ENCODE data around the gene GTF2F2. TPM values are rescaled to one million over a fixed set of nuclear protein-coding genes. Genes with fewer than 3 reads are reported as not detected.
A peak's percentile ranks its signal among the peaks of the same experiment; 100 is the strongest.

GTF2F2 gene
- total and polyA plus RNA-seq, 7 donors = 18.5 to 32.7 (median 28.5) TPM

DNA sequence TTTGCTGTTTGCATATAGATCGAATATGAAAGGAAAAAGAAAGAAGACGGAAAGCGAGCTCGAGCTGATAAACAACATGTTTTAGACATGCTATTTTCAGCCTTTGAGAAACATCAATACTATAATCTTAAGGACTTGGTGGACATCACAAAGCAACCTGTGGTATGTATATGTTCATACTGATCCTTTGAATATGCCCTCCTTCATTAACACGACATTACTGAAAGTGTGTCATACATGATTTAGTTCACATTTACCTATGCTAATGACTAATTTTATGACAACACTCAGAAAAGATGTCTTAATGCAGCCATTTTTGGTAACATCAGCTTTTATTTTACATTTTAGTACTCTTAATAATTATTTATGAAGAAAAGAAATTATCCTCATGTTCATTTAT lies 146.9 kb downstream of the GTF2F2 start:
- intact Hi-C loops (cut with DNase I) = no loop called here
- no peaks in the 10 kb centered on the region for H3K27me3 ChIP-seq
- H3K4me3 ChIP-seq = no peak overlapping the region
- no peaks in the 10 kb centered on the region for H3K4me1 ChIP-seq
- no peak for DNase-seq
- H3K9me3 ChIP-seq = no peaks in the 10 kb centered on the region
- TF ChIP-seq POLR2AphosphoS5 (IDR thresholded peaks at IDR 0.05) (no peak), EP300 (IDR thresholded peaks at IDR 0.05) (no peak), POLR2A (IDR thresholded peaks at IDR 0.05) (no peak), CTCF (IDR thresholded peaks at IDR 0.05) (no peak)
- WGBS, 2 donors = 91 to 92% methylated on average over 5 of the region's 5 CpGs
- peaks cover 0 to 26% (median 0%) of the 10 kb centered on the region in 4 donors for H3K36me3 ChIP-seq
- H3K27ac ChIP-seq = no peak overlapping the region

DNA sequence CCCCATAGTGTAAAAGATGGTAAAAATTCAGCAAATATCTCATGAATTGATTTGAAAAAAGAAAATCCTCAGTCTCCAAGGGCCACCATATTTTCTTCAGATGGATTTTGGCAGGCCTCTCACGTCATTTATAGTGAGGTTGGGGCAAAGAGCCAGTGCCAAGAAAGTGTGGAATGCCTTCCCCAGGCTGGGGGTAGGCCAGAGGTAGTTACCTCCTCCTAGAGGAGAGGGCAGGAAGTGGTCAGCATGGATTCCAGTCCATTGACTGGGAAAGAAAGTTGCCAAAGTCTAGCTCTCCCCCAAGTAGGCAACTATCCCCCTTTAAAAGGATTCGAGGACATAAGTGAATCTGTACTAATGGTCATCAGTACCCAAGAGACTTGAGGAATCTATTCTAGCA lies 148.9 kb downstream of the GTF2F2 start:
- H3K9me3 ChIP-seq = no peaks in the 10 kb centered on the region
- intact Hi-C loops (cut with DNase I) = no loop called here
- no peaks in the 10 kb centered on the region for H3K27me3 ChIP-seq
- 96% methylated on average over 2 of the region's 2 CpGs for WGBS, 2 donors
- peaks cover 0 to 26% (median 0%) of the 10 kb centered on the region in 4 donors for H3K36me3 ChIP-seq
- H3K27ac ChIP-seq = no peak overlapping the region
- TF ChIP-seq POLR2AphosphoS5 (IDR thresholded peaks at IDR 0.05) = no peak
- TF ChIP-seq EP300 (IDR thresholded peaks at IDR 0.05) = no peak
- no peak for TF ChIP-seq POLR2A (IDR thresholded peaks at IDR 0.05)
- no peak for TF ChIP-seq CTCF (IDR thresholded peaks at IDR 0.05)
- no peaks in the 10 kb centered on the region for H3K4me1 ChIP-seq
- H3K4me3 ChIP-seq = no peak overlapping the region
- no peak for DNase-seq

DNA sequence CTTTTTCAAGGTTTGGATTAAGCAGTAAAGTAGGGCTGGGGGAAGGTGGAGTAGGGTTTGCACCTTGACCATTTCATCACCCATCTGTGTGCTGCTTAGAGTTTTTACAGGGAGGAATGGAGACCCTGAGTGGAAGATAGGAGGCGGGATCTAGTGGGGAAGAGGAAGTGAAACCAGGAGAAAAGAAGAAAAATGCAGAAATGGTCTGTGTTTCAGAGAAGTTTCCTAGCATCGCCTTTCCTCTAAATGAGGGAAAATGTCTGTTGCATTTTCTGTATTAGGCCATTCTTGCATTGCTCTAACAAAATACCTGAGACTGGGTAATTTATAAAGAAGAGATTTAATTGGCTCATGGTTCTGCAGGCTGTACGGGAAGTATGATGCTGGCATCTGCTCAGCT lies 156.6 kb downstream of the GTF2F2 start:
- DNase-seq = no peak
- Histone ChIP-seq H3K9me3 (no peaks in the 10 kb centered on the region), H3K4me1 (peaks cover 0 to 24% (median 13%) of the 10 kb centered on the region in 4 donors), H3K36me3 (no peaks in the 10 kb centered on the region), H3K27me3 (no peaks in the 10 kb centered on the region), H3K4me3 (no peak overlapping the region), H3K27ac (no peak overlapping the region)
- intact Hi-C loops (cut with DNase I) = no loop called here
- 89 to 94% methylated on average over 3 of the region's 3 CpGs for WGBS, 2 donors
- TF ChIP-seq POLR2A (IDR thresholded peaks at IDR 0.05) = no peak
- no peak for TF ChIP-seq POLR2AphosphoS5 (IDR thresholded peaks at IDR 0.05)
- no peak for TF ChIP-seq EP300 (IDR thresholded peaks at IDR 0.05)
- no peak for TF ChIP-seq CTCF (IDR thresholded peaks at IDR 0.05)

- intact Hi-C loops (cut with DNase I) = no loop called here
- WGBS, 2 donors = 78% methylated on average over 3 of the region's 3 CpGs
- Histone ChIP-seq H3K27ac (no peak overlapping the region), H3K4me1 (peaks cover 0 to 24% (median 13%) of the 10 kb centered on the region in 4 donors), H3K9me3 (no peaks in the 10 kb centered on the region), H3K27me3 (no peaks in the 10 kb centered on the region), H3K36me3 (peaks cover 0 to 2% (median 0%) of the 10 kb centered on the region in 4 donors), H3K4me3 (no peak overlapping the region)
- DNase-seq = no peak
- no peak for TF ChIP-seq EP300 (IDR thresholded peaks at IDR 0.05)
- no peak for TF ChIP-seq POLR2A (IDR thresholded peaks at IDR 0.05)
- TF ChIP-seq CTCF (IDR thresholded peaks at IDR 0.05) = no peak
- no peak for TF ChIP-seq POLR2AphosphoS5 (IDR thresholded peaks at IDR 0.05)
Observed at GRCh38 chr13:45278096-45278645, 157.9 kb downstream of the GTF2F2 start.

- Histone ChIP-seq H3K36me3 (peaks cover 0 to 19% (median 0%) of the 10 kb centered on the region in 4 donors), H3K9me3 (no peaks in the 10 kb centered on the region), H3K27me3 (no peaks in the 10 kb centered on the region), H3K27ac (peak overlapping the region in 2 of 4 donors; percentile 24 to 37), H3K4me3 (no peak overlapping the region), H3K4me1 (peaks cover 0 to 24% (median 13%) of the 10 kb centered on the region in 4 donors)
- WGBS, 2 donors = 78 to 84% methylated on average over 7 of the region's 7 CpGs
- no peak for DNase-seq
- intact Hi-C loops (cut with DNase I) = loop anchor here (2.0 kb wide), 1 partner anchor 159 kb away; the partner anchor contains the start of gene GTF2F2
- TF ChIP-seq POLR2AphosphoS5 (IDR thresholded peaks at IDR 0.05) (no peak), CTCF (IDR thresholded peaks at IDR 0.05) (no peak), EP300 (IDR thresholded peaks at IDR 0.05) (no peak), POLR2A (IDR thresholded peaks at IDR 0.05) (no peak)
Observed at GRCh38 chr13:45280011-45280410, 159.7 kb downstream of the GTF2F2 start.
